HepG2 (cell line): ENCODE measurements around the gene RIN3. TPM values are rescaled to one million over a fixed set of nuclear protein-coding genes. Genes with fewer than 3 reads are reported as not detected.

Source experiments
- BATF2 ChIP-seq: sonication (generic); formaldehyde crosslinking; IDR thresholded peaks from 2 replicates; pipeline ENCODE4 v1.8.0; 2022; ENCODE audit warnings: mild to moderate bottlenecking, missing genetic modification reagents, moderate library complexity
- CHD2 ChIP-seq: IDR thresholded peaks from 2 replicates; pipeline ENCODE4 v1.6.1; 2011; ENCODE audit warnings: low read depth, low read length, improper control_type of control experiment
- DNMT3B ChIP-seq: conservative IDR thresholded peaks from 2 replicates; pipeline ENCODE4 v1.6.1; 2016; ENCODE audit warnings: missing biosample characterization, control low read depth
- EZH2 ChIP-seq: conservative IDR thresholded peaks from 2 replicates; pipeline ENCODE4 v1.6.1; 2012; ENCODE audit warnings: mild to moderate bottlenecking, low read depth, low read length, moderate library complexity
- HMG20B ChIP-seq: conservative IDR thresholded peaks from 2 replicates; pipeline ENCODE4 v1.6.1; 2016; ENCODE audit warnings: missing genetic modification reagents, missing compliant biosample characterization
- IRX3 ChIP-seq: sonication (generic); formaldehyde crosslinking; IDR thresholded peaks from 2 replicates; pipeline ENCODE4 v1.8.1; 2023; ENCODE audit warnings: mild to moderate bottlenecking, low read depth, missing genetic modification reagents, borderline replicate concordance
- KDM5A ChIP-seq: fragments of 200-600 bp; sonication (generic); IDR thresholded peaks from 2 replicates; pipeline ENCODE4 v1.7.0; 2018; ENCODE audit warnings: antibody characterized with exemption, mild to moderate bottlenecking, low read length, borderline replicate concordance
- KIAA2018 ChIP-seq: sonication (generic); formaldehyde crosslinking; IDR thresholded peaks from 2 replicates; pipeline ENCODE4 v1.5.0; 2020; ENCODE audit warnings: mild to moderate bottlenecking, missing genetic modification reagents, borderline replicate concordance
- MAFK ChIP-seq, 2 experiments: IDR thresholded peaks in 1 of 2; conservative IDR thresholded peaks in 1 of 2; 2 replicates each; pipeline ENCODE4 v1.6.1; 2011; ENCODE audit warnings: improper control_type of control experiment in 2 of 2, low read length in 2 of 2
- MTA3 ChIP-seq: sonication (generic); formaldehyde crosslinking; IDR thresholded peaks from 2 replicates; pipeline ENCODE4 v1.4.0; 2020; ENCODE audit warnings: missing genetic modification reagents
- NCOA1 ChIP-seq: sonication (generic); formaldehyde crosslinking; IDR thresholded peaks from 2 replicates; pipeline ENCODE4 v1.9.0; 2021; ENCODE audit warnings: missing genetic modification reagents
- NFATC3 ChIP-seq: sonication (generic); formaldehyde crosslinking; IDR thresholded peaks from 2 replicates; pipeline ENCODE4 v1.5.1; 2020; ENCODE audit warnings: mild to moderate bottlenecking, missing genetic modification reagents
- NR0B2 ChIP-seq: sonication (generic); formaldehyde crosslinking; IDR thresholded peaks from 2 replicates; pipeline ENCODE4 v1.4.0; 2020; ENCODE audit warnings: mild to moderate bottlenecking, missing genetic modification reagents
- RAD51 ChIP-seq: fragments of 450-650 bp; IDR thresholded peaks from 2 replicates; pipeline ENCODE4 v1.6.1; 2016; ENCODE audit warnings: borderline replicate concordance
- SMYD3 ChIP-seq: sonication (generic); formaldehyde crosslinking; IDR thresholded peaks from 2 replicates; pipeline ENCODE4 v1.8.1; 2023; ENCODE audit warnings: mild to moderate bottlenecking, missing genetic modification reagents
- TERF1 ChIP-seq: sonication (generic); formaldehyde crosslinking; IDR thresholded peaks from 2 replicates; pipeline ENCODE4 v1.8.0; 2022; ENCODE audit warnings: mild to moderate bottlenecking, missing genetic modification reagents, moderate library complexity
- ZFX ChIP-seq: sonication (generic); formaldehyde crosslinking; IDR thresholded peaks from 2 replicates; pipeline ENCODE4 v1.4.0; 2020; ENCODE audit warnings: mild to moderate bottlenecking, low read depth, missing genetic modification reagents, moderate library complexity
- ZNF567 ChIP-seq: sonication (generic); formaldehyde crosslinking; IDR thresholded peaks from 2 replicates; pipeline ENCODE4 v1.8.1; 2023; ENCODE audit warnings: mild to moderate bottlenecking, missing genetic modification reagents, borderline replicate concordance
- ZNF607 ChIP-seq: sonication (generic); formaldehyde crosslinking; IDR thresholded peaks from 2 replicates; pipeline ENCODE4 v1.5.1; 2020; ENCODE audit warnings: missing genetic modification reagents, mild to moderate bottlenecking, borderline replicate concordance
- ZNF720 ChIP-seq: sonication (generic); formaldehyde crosslinking; IDR thresholded peaks from 2 replicates; pipeline ENCODE4 v1.4.0; 2020; ENCODE audit warnings: missing genetic modification reagents
- polyA plus RNA-seq, 8 experiments: library from polyadenylated mRNA; depleted of rRNA in 3 of 8; stranded (reverse) in 7 of 8; unstranded in 1 of 8; fragments of >200 nt; fragmentation: Illumina TruSeq in 4 of 8; extraction: Trizol in 4 of 8; gene quantifications; 2 replicates each; pipeline versions ENCODE4 v1.2.1 to v1.2.3, GENCODE V29; 2011 to 2016; ENCODE audit warnings: low read depth in 4 of 8, missing spikeins in 1 of 8, mixed read lengths in 1 of 8; ENCODE audit not compliant: insufficient read depth in 1 of 8
- total RNA-seq, 5 experiments: library from RNA; depleted of rRNA; stranded (reverse); fragments of >200 nt; fragmentation: Illumina TruSeq; extraction: Trizol; gene quantifications; 2 replicates each; pipeline ENCODE4 v1.2.3, GENCODE V29; 2016; ENCODE audit warnings: low read depth in 1 of 5

The RIN3 gene
- total and polyA plus RNA-seq, 2 of the 13 experiments (the other 11 are each of a cell fraction or from before 2014, with no cell fraction given) = 2.3 to 3.6 TPM

- TF ChIP-seq KIAA2018 = no peak
- no peak for TF ChIP-seq SMYD3 (CRISPR knock-in tag)
- no peak for TF ChIP-seq RAD51
- TF ChIP-seq HMG20B (CRISPR knock-in tag) = peak; percentile 77
- TF ChIP-seq KDM5A = no peak
- no peak for TF ChIP-seq CHD2
- peak; percentile 61; the same call in 1 of the 2 replicates for TF ChIP-seq ZNF607
- TF ChIP-seq TERF1 (CRISPR knock-in tag) = no peak
- TF ChIP-seq ZNF567 (CRISPR knock-in tag) = no peak; the same call in 1 of the 2 replicates
- no peak for TF ChIP-seq NCOA1 (CRISPR knock-in tag)
- TF ChIP-seq NFATC3 (CRISPR knock-in tag) = no peak
- no peak for TF ChIP-seq DNMT3B (CRISPR knock-in tag)
- 0 out of 2 replicates have a peak, but pooled peaks have one; percentile 30 for TF ChIP-seq BATF2 (CRISPR knock-in tag)
- TF ChIP-seq NR0B2 (CRISPR knock-in tag) = no peak
- no peak for TF ChIP-seq IRX3 (CRISPR knock-in tag)
- no peak for TF ChIP-seq MAFK (conservative IDR thresholded peaks at IDR 0.05 in 1 of 2, IDR thresholded peaks at IDR 0.05 in 1 of 2; ENCODE audit: low read length in 2 of 2)
- TF ChIP-seq ZNF720 (CRISPR knock-in tag) = no peak
- peak; percentile 41; the same call in 1 of the 2 replicates for TF ChIP-seq ZFX (CRISPR knock-in tag)
- TF ChIP-seq MTA3 (CRISPR knock-in tag) = no peak
- no peak for TF ChIP-seq EZH2
Observed at GRCh38 chr14:92556863-92557543, 43.4 kb downstream of the RIN3 start (continued).
